Left ventricle myocardium inferior (tissue), 1 donor: ENCODE results near the gene AGAP4. TPM values are rescaled to one million over a fixed set of nuclear protein-coding genes. Genes with fewer than 3 reads are reported as not detected.
"Not testable (repeated sequence)": the region's sequence is repeated elsewhere in the genome, so short reads cannot be mapped to it uniquely, and the experiment has no call there.

Experiments
- DNase-seq: peaks from one replicate; pipeline ENCODE4 v3.0.0-alpha.2; 2020
- H3K27ac ChIP-seq: fragments of 200-600 bp; replicated peaks from 2 replicates; pipeline ENCODE4 v1.8.0; 2021
- H3K27me3 ChIP-seq: fragments of 200-600 bp; 2 replicates; pipeline ENCODE4 v1.8.0; 2021; ENCODE audit warnings: low read depth
- H3K36me3 ChIP-seq: fragments of 200-600 bp; 2 replicates; pipeline ENCODE4 v1.8.0; 2021
- H3K4me1 ChIP-seq: fragments of 200-600 bp; 2 replicates; pipeline ENCODE4 v1.8.0; 2021
- H3K4me3 ChIP-seq: fragments of 200-600 bp; 2 replicates; pipeline ENCODE4 v1.8.0; 2021; ENCODE audit warnings: mild to moderate bottlenecking, moderate library complexity
- H3K9me3 ChIP-seq: fragments of 200-600 bp; replicated peaks from 2 replicates; pipeline ENCODE4 v1.8.0; 2021
- CTCF ChIP-seq: fragments of 200-600 bp; IDR thresholded peaks from 2 replicates; pipeline ENCODE4 v1.8.0; 2021; ENCODE audit warnings: antibody characterized with exemption, mild to moderate bottlenecking, borderline replicate concordance
- intact Hi-C: fragments of 100-400 bp; cut with micrococcal nuclease; formaldehyde crosslinking; loops from one replicate; pipeline ENCODE4 v1.11.0; 2022
- total RNA-seq: library from RNA; stranded (reverse); fragmentation: NEBNext Ultra II Directional; extraction: Animal tissue kit (Norgen Biotek cat#: 25700); gene quantifications from one replicate; pipeline ENCODE4 v1.2.1, GENCODE V29; 2021
- donor health status: DM: no; HTN: yes; CAD: no; lungs with severe emphysema.

Gene AGAP4
- total RNA-seq, 1 donor from 2014 or later = 6.0 TPM

- intact Hi-C loops = no loop called here
- no peak overlapping the region for H3K4me3 ChIP-seq
- H3K36me3 ChIP-seq = no peaks in the 10 kb centered on the region
- no peaks in the 10 kb centered on the region for H3K4me1 ChIP-seq
- no peak for DNase-seq
- no peak overlapping the region for H3K27ac ChIP-seq
- H3K9me3 ChIP-seq = peaks cover 8% of the 10 kb centered on the region
- no peaks in the 10 kb centered on the region for H3K27me3 ChIP-seq
- no peak for TF ChIP-seq CTCF
Observed at GRCh38 chr10:45819552-45819951, 27.7 kb downstream of the AGAP4 start.

- intact Hi-C loops = no loop called here
- H3K27me3 ChIP-seq = no peaks in the 10 kb centered on the region
- H3K4me3 ChIP-seq = no peak overlapping the region
- H3K36me3 ChIP-seq = no peaks in the 10 kb centered on the region
- no peak for DNase-seq
- no peak for TF ChIP-seq CTCF
- no peak overlapping the region for H3K27ac ChIP-seq
- H3K4me1 ChIP-seq = no peaks in the 10 kb centered on the region
- H3K9me3 ChIP-seq = peaks cover 8% of the 10 kb centered on the region
Observed at GRCh38 chr10:45817912-45818311, 29.4 kb downstream of the AGAP4 start.

DNA sequence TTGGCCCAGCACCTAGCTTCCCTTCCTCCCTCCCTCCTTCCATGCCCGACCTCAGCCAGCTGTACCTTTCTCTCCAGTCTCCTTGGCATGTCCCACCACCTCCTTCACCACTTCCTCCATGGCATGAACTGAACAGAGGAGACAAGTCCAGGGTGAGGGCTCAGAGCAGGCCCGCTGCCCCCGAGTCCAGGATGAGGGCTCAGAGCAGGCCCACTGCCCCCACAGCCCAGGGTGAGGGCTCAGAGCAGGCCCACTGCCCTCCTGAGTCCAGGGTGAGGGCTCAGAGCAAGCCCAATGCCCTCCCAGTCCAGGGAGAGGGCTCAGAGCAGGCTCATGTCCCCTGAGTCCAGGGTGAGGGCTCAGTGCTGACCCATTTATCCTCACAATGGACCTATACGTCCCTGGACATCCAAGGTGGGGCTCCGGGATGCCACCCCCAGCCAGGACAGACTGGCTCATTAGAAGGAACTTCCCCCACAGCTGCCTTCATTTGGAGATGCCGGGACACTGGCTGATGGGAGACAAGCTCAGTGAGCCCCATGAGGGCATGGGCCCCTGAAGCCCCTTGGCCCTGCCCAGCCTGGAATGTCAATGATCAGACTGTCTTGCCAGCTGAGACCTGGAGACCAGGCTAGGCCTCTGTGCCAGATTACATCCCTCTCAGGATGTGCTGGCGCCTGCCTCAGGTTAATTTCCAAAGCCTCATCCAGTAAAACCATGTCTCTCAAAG is 30.0 kb downstream of the AGAP4 start:
- Histone ChIP-seq H3K27me3 (no peaks in the 10 kb centered on the region), H3K4me1 (no peaks in the 10 kb centered on the region), H3K4me3 (no peak overlapping the region), H3K36me3 (no peaks in the 10 kb centered on the region), H3K27ac (no peak overlapping the region), H3K9me3 (peaks cover 8% of the 10 kb centered on the region)
- DNase-seq = no peak
- intact Hi-C loops = no loop called here
- TF ChIP-seq CTCF = no peak

GRCh38 chr10:45814146-45814545 is 33.2 kb downstream of the AGAP4 start:
- H3K27me3 ChIP-seq, intact Hi-C loops, DNase-seq, H3K4me3 ChIP-seq, H3K9me3 ChIP-seq, H3K36me3 ChIP-seq, H3K4me1 ChIP-seq, H3K27ac ChIP-seq: not testable (repeated sequence)

DNA sequence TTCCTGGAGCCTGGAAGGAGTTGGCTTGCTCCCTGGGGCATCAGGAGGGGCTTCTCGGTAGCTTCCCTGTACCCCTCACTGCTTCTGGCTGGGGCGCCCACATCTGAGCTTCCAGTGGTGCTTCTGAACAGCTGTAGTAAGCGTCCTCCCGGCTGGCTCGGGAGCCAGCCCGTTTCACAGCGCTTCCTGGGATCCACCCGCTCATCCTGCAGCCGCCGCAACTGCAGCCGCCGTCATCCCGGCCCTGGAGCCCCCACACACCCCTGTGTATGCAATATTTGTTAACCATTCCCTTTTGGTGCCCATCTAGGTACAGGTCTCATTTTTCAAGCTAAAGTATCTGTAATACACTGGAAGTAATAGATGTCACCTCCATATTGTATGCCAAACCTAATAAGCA is 34.3 kb downstream of the AGAP4 start:
- H3K36me3 ChIP-seq, H3K4me3 ChIP-seq, H3K27ac ChIP-seq, H3K9me3 ChIP-seq, H3K4me1 ChIP-seq, DNase-seq, H3K27me3 ChIP-seq, intact Hi-C loops: not testable (repeated sequence)

DNA sequence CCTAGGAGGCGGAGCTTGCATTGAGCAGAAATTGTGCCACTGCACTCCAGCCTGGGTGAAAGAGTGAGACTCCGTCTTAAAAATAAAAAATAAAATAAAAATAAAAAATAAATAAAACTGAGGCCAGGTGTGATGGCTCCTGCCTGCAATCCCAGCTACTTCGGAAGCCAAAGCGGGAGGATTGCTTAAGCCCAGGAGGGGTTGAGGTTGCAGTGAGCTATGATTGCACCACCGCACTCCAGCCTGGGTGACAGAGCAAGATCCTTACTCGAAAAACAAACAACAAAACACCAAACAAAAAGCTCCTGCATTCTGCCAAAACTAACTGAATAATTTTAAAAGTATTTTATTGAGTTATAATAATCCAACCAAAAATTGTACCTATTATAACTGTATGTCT is 36.2 kb downstream of the AGAP4 start:
- Histone ChIP-seq H3K4me1 (peaks cover 5% of the 10 kb centered on the region), H3K27ac (no peak overlapping the region), H3K4me3 (no peak overlapping the region), H3K9me3 (no peaks in the 10 kb centered on the region), H3K36me3 (no peaks in the 10 kb centered on the region), H3K27me3 (no peaks in the 10 kb centered on the region)
- intact Hi-C loops = no loop called here
- no peak for DNase-seq
- no peak for TF ChIP-seq CTCF
